ENCODE data around the gene IL5. TPM values are rescaled to one million over a fixed set of nuclear protein-coding genes. Genes with fewer than 3 reads are reported as not detected.

Gene IL5
- total and polyA plus RNA-seq, 2 of the 13 experiments (the other 11 are each of a cell fraction or from before 2014, with no cell fraction given): not detected

- TF ChIP-seq ZFP82 (CRISPR knock-in tag; IDR thresholded peaks at IDR 0.05; ENCODE audit: borderline replicate concordance) (0 out of 2 replicates have a peak, but pooled peaks have one; percentile 40), IKZF4 (CRISPR knock-in tag; IDR thresholded peaks at IDR 0.05; ENCODE audit: borderline replicate concordance, low read depth, not compliant biosample characterization) (no peak)
Observed at GRCh38 chr5:132496631-132497487, 46.5 kb downstream of the IL5 start (continued).

- H3K4me2 ChIP-seq (ENCODE audit: low read depth, low read length): peak overlapping the region; percentile 95
- FAIRE-seq (peak; percentile 81), ATAC-seq (peak; percentile 76), DNase-seq (ENCODE audit: low spot score) (peak; percentile 87)
- CTCF ChIA-PET (ENCODE audit: low intra/inter-chr PET ratio, low total read pairs): no interaction called here
- H3K36me3 ChIP-seq (replicated peaks in 1 of 2; ENCODE audit: control insufficient read depth in 1 of 2, insufficient read depth in 2 of 2, low read length in 2 of 2): no peaks in the 10 kb centered on the region
- in situ Hi-C loops (cut with HindIII; ENCODE audit: extremely low pct_ligation_motif_present, low pct_unique_long_range_greater_than_20kb) (loop anchor here (10.0 kb wide), 3 partner anchors 71 to 201 kb away; partner anchors contain the start of gene SLC22A4), intact Hi-C loops (cut with micrococcal nuclease; ENCODE audit: unreplicated experiment) (loop anchor here (2.0 to 5.0 kb wide), 2 partner anchors 19 to 34 kb away; no protein-coding TSS in a partner anchor)
- H3K9ac ChIP-seq (ENCODE audit: insufficient read depth, low read depth, low read length): peak overlapping the region; percentile 73; the same call in 1 of the 2 replicates
- H2AFZ ChIP-seq (ENCODE audit: low read length): no peak overlapping the region
- H3K27ac ChIP-seq (ENCODE audit: extremely low read length, insufficient read depth, low read length): peak overlapping the region; percentile 81
- peaks cover 65% of the 10 kb centered on the region for H3K4me1 ChIP-seq (ENCODE audit: insufficient read depth, low read length)
- H3K9me3 ChIP-seq (ENCODE audit: low read length): no peaks in the 10 kb centered on the region
- BruUV-seq (replicated peaks): no TSS peak
- POLR2A ChIA-PET: interaction anchor here (0.7 to 6.9 kb wide), 28 partner anchors 9 to 555 kb away, joined by 3 to 86 read pairs (median 6); partner anchors contain the start of genes GDF9, HSPA4, SLC22A4 and SLC22A5
- peak overlapping the region; percentile 73 to 91 (median 88) for H3K4me3 ChIP-seq (replicated peaks in 1 of 3; ENCODE audit: insufficient read depth in 1 of 3, low read depth in 2 of 3, low read length in 3 of 3)
- WGBS (ENCODE audit: low lambda C conversion rate): 2% methylated on average over 13 of the region's 18 CpGs
- H3K79me2 ChIP-seq (ENCODE audit: insufficient read depth, low read length): no peaks in the 10 kb centered on the region
- no peaks in the 10 kb centered on the region for H4K20me1 ChIP-seq (ENCODE audit: insufficient read depth, low read length)
- no peaks in the 10 kb centered on the region for H3K27me3 ChIP-seq (ENCODE audit: control insufficient read depth in 1 of 2, insufficient read depth in 2 of 2, low read length in 2 of 2)
- TF ChIP-seq ZNF207 (IDR thresholded peaks at IDR 0.05; ENCODE audit: borderline replicate concordance) (no peak), KDM1A (CRISPR knock-in tag; IDR thresholded peaks at IDR 0.05) (peak; percentile 76; the same call in 1 of the 2 replicates), CBX5 (CRISPR knock-in tag; IDR thresholded peaks at IDR 0.05; ENCODE audit: borderline replicate concordance) (peak; percentile 7; the same call in 1 of the 2 replicates), ZNF318 (CRISPR knock-in tag; IDR thresholded peaks at IDR 0.05) (0 out of 2 replicates have a peak, but pooled peaks have one; percentile 28), PHF20 (CRISPR knock-in tag; IDR thresholded peaks at IDR 0.05) (no peak), TFE3 (CRISPR knock-in tag; IDR thresholded peaks at IDR 0.05) (0 out of 2 replicates have a peak, but pooled peaks have one; percentile 22), ZC3H4 (CRISPR knock-in tag; IDR thresholded peaks at IDR 0.05; ENCODE audit: borderline replicate concordance) (no peak), RXRB (CRISPR knock-in tag; IDR thresholded peaks at IDR 0.05; ENCODE audit: borderline replicate concordance) (0 out of 2 replicates have a peak, but pooled peaks have one; percentile 4), ZFP90 (CRISPR knock-in tag; IDR thresholded peaks at IDR 0.05; ENCODE audit: borderline replicate concordance) (no peak)
Observed at GRCh38 chr5:132496191-132496630, 47.1 kb downstream of the IL5 start.

All from HepG2 (cell line).